Measurements from ENCODE around the gene TGM1.

TGM1 gene

DNA sequence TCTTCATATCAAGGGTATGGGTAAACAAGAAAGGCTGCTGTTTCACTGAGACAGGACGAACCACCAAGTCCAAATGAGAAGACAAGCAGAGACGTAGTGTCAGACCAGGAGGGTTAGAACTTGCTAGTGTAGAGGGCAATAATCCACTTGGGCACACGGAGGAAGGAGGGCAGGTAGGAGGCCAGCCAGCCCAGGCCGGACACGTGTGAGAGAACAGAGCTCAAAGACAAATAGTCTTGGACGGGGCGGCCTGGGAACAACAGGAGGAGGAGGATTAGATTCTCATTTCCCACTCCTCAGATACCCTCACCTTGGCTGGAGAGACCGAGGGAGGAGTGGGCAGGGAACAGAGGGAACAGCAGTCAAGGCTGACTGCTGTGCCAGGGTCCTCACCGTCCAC lies 27.8 kb upstream of the TGM1 start:
- H3K4me3 ChIP-seq (ENCODE audit: control insufficient read depth, low read depth, low read length): no peak overlapping the region
- TF ChIP-seq, protein P1, sequence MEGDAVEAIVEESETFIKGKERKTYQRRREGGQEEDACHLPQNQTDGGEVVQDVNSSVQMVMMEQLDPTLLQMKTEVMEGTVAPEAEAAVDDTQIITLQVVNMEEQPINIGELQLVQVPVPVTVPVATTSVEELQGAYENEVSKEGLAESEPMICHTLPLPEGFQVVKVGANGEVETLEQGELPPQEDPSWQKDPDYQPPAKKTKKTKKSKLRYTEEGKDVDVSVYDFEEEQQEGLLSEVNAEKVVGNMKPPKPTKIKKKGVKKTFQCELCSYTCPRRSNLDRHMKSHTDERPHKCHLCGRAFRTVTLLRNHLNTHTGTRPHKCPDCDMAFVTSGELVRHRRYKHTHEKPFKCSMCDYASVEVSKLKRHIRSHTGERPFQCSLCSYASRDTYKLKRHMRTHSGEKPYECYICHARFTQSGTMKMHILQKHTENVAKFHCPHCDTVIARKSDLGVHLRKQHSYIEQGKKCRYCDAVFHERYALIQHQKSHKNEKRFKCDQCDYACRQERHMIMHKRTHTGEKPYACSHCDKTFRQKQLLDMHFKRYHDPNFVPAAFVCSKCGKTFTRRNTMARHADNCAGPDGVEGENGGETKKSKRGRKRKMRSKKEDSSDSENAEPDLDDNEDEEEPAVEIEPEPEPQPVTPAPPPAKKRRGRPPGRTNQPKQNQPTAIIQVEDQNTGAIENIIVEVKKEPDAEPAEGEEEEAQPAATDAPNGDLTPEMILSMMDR (conservative IDR thresholded peaks at IDR 0.05; ENCODE audit: control insufficient read depth, insufficient read depth, low read depth, low read length): no peak
- DNase-seq (ENCODE audit: low read depth): no peak

DNA sequence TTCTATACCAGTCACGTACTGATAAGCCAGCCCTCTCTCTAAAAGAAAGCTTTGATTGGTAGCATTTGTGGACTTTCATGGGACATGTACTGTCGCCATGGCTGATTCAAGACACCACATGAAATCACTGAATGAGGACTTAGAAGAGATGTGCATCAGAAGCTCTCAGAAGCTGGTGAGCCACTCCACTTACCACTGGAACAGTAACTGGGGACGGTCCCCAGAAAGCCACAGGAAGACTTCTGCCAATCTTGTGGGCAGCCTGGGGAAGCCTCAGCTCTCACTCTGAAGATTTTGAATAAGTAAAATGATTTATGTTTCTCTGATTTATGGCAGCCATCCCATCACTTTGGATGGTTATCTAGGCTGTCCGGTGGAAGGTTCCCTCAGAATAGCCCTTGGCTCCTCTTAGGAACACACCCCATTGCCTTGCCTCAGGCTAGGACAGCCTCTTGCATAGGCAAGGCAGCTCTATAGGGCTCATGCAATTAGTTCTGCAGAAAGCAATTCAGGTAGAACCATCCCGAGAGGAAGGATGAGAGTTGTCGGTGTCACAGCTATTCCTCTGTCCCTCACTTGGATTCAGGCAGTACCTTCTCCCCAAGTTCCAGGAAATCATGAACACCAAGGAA lies 26.8 kb upstream of the TGM1 start:
- DNase-seq (ENCODE audit: low read depth): no peak
- TF ChIP-seq, protein P1 (conservative IDR thresholded peaks at IDR 0.05; ENCODE audit: control insufficient read depth, insufficient read depth, low read depth, low read length): no peak
- no peak overlapping the region for H3K4me3 ChIP-seq (ENCODE audit: control insufficient read depth, low read depth, low read length)

DNA sequence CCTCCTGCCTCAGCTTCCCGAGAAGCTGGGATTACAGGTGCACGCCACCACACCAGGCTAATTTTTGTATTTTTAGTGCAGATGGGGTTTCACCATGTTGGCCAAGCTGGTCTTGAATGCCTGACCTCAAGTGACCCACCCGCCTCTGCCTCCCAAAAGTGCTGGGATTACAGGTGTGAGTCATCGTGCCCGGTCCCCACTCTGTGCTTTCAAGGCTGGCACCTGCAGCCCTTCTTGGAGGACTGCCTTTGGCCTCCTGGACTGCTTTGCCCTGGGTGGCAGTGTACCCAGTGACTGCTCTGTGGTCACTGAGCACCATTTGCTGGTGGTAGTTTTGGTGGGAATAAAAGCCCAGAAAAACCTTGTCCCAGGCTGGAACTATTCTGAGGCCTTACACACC lies 24.0 kb upstream of the TGM1 start:
- no peak for DNase-seq (ENCODE audit: low read depth)
- no peak overlapping the region for H3K4me3 ChIP-seq (ENCODE audit: control insufficient read depth, low read depth, low read length)
- TF ChIP-seq, protein P1 (conservative IDR thresholded peaks at IDR 0.05; ENCODE audit: control insufficient read depth, insufficient read depth, low read depth, low read length): no peak

DNA sequence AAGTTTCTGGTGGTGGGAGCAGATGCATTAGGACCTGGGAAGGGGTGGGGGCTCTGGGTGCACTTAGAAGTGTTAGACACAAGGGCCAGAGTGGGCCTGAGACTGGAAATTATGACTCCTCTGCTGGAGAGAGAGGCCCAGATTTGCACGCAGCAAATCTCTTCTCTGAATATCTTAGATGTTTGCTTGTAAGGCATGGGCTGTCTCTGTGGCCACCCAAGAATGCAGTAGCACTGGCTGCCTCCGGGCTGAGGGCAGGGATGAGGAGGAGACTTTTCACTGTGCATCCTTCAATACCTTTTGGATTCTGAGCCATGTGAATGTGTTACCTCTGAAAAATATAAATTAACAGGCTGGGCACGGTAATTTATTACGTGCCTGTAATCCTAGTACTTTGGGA lies 22.4 kb upstream of the TGM1 start:
- no peak for DNase-seq (ENCODE audit: low read depth)
- H3K4me3 ChIP-seq (ENCODE audit: control insufficient read depth, low read depth, low read length): no peak overlapping the region
- TF ChIP-seq, protein P1 (conservative IDR thresholded peaks at IDR 0.05; ENCODE audit: control insufficient read depth, insufficient read depth, low read depth, low read length): no peak

DNA sequence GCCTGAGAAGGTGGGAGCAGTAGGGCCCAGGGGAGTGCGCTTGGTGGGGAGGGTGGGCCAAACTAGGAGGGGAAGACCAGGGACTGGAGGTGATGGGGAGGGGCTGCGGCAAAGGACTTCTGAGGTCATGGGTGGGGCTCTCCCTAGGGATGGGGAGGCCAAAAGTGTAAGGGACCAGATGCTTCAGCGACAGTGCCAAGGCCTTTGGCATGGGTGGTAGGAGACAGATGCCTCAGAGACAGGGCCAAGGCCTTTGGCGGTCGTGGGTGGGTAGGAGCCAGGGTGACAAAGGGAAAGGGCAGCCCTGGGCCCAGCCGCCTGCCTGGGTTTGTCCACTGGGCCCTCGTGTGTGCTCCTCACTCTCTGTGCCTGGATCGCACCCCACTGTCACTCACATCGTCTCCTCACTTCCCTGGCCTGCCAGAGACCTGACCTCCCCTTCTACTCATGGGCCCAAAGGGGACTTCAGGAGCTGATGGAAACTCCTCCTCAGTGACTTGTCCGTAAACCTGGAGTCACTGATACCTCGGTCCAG lies 21.6 kb upstream of the TGM1 start:
- TF ChIP-seq, protein P1 (conservative IDR thresholded peaks at IDR 0.05; ENCODE audit: control insufficient read depth, insufficient read depth, low read depth, low read length): no peak
- no peak for DNase-seq (ENCODE audit: low read depth)
- no peak overlapping the region for H3K4me3 ChIP-seq (ENCODE audit: control insufficient read depth, low read depth, low read length)

DNA sequence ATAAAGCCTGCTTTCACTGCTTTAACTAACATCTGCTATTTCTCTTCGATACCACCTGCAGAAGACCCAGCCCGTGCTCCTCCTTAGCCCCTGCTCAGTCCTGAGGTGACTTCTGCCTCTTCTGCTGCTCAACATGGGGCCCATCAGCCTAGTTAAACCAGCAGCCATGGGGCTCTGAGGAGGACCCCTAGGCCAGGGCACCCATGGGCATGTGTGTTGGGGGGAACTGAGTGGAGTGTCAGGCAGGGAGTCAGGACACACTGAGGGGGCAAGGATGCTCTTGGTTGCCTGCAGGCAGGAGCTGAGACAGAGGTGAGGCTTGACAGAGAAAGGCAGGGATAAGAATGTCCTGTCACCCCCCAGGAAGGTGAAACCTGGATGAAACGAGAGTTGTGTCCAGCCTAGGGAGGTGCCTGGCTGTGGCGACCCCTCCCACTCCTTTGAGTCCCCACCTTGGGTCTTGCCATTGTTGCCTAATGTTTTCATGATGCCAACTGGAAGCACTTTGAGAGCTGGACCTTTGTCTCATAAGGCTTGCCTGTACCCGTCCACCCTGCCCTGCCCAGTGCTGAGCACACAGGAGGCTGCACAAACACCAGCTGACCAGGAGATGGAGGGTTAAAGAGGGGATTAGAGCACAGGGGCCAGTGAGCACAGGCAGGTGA lies 21.0 kb upstream of the TGM1 start:
- no peak for DNase-seq (ENCODE audit: low read depth)
- TF ChIP-seq, protein P1 (conservative IDR thresholded peaks at IDR 0.05; ENCODE audit: control insufficient read depth, insufficient read depth, low read depth, low read length): no peak
- H3K4me3 ChIP-seq (ENCODE audit: control insufficient read depth, low read depth, low read length): no peak overlapping the region

Measured in fibroblast of mammary gland (primary cell).